SK-N-DZ (cell line): ENCODE measurements around the gene MLYCD.
A peak's percentile ranks its signal among the peaks of the same experiment; 100 is the strongest.

Experiments used
- DNase-seq: peaks from one replicate; pipeline ENCODE4 v3.0.0-alpha.2; 2015; ENCODE audit warnings: low spot score

The MLYCD gene

DNA sequence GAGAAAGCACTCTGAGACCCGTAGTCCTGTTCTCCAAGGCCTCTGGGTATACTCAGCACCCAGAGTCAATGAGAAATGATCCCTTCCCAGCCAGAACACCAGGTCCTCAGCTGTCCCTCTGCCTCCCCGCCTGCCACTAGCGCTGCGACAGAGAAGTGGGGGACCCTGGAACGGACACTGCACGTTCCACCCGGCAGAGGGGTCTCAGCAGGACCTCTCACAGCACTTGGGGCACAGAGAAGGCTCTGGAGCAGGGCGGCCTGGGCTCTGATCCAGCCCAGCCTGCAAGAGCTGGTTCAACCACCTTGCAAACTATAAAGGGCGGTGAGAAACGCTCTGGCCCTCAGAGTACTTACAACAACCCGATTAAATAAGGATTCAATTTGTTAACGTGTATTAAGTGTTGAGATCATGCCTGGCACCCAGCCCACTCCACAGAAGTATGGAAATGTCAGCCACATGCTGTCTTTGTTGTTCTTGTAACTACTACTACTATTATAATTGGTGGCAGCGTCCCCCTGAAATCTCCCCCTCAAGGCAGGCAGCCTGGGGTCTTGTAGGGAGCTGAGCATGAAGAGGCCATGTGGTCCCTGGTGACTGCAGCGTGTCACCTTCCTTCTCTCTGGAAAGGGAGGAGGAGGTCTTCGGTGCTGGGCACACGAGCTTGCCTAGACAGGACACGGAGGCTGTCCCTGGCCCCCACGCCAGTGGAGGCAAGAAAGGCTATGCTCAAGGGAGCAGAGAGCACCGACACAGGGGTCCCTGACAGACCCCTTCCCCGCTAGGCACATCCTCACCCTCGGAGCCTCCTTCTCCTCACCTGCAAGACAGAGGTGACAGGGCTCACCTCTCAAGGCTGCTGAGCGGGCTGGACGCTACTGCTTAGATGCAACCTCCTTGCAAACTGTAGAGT is 56.6 kb downstream of the MLYCD start:
- no peak for DNase-seq

DNA sequence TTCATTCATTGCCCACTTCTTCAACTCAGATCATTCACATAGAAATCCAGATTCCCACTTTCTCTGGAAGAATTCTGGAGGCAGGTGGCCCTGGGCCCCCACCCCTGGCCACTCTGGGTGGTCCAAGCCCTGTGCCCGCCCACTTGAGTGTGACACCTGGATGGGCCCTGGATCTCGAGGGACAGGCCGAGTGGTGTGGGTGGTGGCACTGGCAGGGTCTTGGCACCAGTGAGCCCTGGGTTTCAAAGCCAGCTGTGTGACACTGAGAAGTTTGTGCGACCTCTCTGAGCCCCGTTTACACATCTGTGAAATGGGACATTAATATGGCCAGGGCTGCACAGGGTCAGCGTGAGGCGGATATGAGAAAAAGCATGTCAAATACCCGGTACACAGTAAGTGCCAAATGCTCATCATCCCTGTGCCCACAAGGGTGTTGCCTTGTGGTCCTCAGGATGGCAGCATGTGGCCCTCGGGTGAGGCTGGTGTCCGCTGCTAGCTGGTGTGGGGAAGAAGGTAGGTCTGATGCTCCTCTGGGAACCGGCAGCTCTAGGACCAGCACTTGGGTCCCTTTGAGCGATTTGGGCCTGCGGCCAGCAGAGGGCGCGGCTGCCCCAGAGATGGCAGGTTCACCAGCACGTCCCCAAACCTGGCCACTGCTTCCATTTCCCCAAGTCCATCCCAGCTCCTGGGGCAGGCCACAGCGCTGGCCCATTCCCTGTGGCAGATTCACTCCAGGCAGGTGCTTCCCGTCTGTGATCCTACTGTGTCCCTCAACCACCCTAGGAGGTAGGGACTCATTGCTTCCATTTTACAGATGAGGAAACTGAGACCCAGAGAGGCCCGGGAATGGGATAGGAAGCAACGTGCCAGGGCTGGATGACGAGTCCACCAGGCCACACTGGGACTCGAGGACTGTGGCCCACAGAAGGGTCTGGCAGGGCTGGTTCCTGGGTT is 57.7 kb downstream of the MLYCD start:
- DNase-seq, result peak; percentile 82

DNA sequence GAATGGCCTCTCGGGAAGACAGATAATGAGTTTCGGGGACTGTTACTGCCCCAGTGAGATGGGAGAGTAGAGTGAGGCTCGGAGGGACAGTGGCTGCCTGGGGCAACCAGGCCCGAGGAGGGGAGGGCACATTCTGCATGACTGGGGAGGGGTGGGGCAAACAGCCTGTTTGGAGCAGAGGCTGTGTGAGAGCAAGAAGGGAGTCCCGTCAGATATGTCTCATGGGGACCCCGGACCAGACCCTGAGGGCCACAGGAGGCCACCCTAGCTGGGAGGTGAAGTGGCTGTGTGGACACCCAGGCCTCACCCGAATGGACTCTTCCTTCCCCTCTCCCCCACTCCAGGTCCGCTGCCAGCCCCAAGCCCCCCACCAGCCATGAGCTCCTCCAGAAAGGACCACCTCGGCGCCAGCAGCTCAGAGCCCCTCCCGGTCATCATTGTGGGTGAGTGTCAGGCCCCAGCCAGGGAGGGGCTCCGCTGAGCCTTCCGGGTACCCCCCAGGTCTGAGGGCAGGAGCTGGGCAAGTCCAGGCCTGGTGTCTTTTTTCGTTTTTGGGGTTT is 58.5 kb downstream of the MLYCD start:
- DNase-seq, result no peak

DNA sequence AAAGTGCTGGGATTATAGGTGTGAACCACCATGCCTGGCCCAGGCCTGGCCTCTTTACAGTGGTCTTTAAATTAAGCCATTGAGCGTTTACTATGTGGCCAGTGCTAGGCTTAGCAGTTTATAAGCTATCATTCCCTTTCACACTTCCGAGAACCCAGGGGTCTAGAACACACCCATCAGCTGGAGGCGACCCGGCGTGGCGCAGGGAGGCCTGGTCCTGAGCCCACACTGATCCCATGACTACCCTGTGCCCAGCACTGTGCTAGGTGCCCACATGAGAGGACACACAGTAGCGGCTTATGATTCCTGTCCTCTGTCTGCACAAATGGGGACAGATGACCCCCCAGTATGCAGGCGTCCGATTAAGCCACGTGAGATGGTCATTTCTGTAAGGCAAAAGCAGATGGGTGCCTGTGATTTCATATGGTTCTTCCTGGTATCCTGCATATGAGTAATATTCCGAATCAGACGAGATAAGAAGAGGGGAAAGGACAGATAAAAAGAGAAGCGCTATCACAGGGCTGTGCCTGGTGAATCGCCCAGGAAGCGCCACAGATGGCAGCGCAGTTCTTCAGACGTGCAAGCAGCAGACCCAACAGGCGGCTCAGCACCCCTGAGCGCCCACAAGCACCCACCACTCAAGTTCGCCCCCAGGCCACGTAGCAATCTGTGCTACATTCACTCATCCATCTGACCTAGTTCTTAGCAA is 59.4 kb downstream of the MLYCD start:
- DNase-seq, result no peak

DNA sequence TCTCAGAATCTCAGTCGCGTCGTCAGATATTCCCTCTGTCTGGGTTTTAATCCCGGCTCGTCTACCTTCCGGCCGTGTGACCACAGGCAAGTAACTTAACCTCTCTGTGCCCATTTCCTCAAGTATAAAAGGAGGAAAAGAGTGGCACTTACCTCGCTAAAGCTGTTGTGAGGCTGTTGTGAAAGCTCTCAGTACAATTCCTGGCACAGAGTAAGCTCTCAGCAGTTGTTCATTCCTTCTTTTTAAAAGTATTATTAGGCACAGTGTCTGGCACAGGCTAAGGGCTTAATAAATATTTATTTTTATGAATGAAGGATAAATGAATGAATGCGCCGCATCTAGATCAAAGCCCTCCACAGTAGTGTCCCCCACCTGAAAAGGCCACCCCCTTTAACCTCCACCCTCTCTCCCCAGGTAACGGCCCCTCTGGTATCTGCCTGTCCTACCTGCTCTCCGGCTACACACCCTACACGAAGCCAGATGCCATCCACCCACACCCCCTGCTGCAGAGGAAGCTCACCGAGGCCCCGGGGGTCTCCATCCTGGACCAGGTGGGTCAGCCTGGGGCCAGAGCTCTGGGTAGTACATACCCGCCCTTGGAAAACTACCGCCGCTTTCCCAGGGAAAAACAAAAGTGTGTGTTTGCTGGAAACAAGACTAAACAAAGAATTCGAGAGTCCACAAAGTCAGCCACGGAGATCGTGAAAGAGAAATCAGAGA is 60.1 kb downstream of the MLYCD start:
- no peak for DNase-seq

DNA sequence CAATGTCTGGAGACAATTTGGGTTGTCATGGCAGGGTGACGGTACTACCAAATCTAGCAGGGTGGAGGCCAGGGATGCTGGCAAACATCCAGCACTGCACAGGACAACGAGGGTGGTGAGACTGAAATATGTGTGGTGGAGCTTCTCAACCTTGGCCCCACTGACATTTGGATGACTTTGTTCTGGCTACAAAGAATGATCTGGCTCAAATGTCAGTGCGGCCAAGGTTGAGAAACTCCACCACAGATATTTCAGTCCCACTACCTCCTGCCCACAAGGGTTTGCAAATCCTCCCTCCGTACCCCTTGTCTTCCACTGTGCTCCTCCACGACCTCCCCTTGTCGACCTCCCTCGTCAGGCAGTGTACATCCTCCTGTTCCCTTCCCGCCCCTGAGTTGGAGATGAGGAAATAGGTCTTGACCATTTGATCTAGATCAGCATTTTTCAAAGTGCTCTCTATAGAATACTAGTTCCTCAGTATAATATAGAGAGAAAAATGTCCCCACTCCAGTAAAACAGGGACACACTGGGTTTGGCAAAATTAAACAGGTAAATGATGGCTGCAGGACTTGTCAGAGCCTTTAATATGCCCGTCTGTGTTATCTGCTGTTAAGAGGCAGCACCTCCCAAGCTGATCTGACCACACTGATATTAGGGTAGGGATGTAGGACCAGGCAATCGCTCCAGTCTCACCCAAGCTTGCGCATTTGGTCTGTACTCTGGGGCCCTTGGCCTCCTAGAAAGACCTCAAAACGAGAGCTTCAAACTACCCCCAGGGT is 60.9 kb downstream of the MLYCD start:
- DNase-seq, result no peak

DNA sequence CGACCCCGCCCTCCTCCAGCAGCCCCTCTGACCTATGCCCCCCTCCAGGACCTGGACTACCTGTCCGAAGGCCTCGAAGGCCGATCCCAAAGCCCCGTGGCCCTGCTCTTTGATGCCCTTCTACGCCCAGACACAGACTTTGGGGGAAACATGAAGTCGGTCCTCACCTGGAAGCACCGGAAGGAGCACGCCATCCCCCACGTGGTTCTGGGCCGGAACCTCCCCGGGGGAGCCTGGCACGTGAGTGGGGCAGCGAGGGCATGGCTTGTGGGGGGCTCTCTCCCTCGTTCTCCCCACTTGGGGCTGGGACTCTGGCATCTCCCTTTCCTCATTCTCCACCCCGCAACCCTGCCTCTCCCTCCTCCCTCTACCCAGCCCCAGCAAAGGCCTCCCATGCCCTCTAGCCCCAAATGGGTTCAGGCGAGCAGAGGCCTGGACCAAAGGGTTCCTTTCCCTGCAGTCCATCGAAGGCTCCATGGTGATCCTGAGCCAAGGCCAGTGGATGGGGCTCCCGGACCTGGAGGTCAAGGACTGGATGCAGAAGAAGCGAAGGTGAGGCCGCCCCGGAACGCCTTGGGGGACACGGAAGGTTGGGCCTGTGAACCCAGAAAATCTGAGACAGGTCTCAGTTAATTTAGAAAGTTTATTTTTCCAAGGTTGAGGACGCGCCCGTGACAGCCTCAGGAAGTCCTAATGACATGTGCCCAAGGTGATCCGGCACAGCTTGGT is 61.8 kb downstream of the MLYCD start:
- DNase-seq, result no peak

DNA sequence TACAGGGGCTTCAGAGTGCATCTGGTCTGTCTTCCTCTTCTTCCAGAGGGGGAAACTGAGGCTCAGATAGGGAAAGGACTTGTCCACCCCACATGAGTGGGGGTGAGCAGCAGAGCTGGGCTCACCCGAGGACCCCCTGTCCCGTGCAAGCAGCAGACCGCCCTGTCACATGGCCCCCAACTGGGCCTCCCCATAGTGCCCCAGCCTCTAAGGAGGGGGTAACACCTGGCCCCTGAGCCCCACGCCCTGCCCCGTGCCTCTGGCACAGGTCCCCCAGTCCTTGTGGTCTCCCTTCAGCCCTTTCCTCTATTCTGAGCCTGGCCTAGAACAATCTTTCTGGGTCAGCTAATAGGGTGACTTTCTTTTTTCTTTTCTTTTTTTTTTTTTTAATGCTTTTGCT is 62.7 kb downstream of the MLYCD start:
- no peak for DNase-seq

DNA sequence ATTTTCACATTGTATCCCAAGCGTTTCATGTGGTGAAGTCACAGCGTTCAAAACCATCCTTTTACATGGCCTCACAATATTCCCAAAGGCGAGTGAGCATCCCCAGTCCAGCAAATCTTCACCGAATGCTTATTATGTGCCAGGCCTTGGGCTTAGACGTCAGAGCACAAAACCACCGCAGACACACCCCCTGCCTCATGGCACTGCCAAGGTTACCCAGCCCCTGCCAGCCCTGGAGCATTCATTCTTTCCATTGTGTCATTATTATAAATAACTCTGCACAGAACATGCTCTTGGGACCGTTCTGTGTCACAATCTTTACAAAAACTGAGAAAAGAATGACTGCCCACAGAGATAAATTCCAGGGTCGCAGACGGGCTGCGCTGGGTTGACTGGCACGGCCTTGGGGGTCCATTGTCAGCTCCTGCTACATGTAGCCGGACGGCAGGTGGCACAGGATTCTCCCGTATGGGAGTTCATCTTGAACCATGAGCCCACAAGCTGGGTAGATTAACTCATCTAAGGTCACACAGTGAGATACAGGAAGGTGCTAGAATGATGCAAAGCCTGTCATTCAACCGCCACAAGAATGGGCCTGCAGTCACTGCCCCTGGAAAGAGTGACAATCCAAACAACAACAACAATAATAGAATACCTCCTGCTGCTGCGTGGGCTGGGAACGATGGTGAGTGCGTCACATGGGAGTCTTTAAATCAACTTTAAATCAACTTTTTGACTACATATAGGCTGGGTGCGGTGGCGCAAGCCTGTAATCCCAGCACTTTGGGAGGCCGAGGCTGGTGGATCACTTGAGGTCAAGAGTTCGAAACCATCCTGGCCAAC is 64.6 kb downstream of the MLYCD start:
- no peak for DNase-seq

DNA sequence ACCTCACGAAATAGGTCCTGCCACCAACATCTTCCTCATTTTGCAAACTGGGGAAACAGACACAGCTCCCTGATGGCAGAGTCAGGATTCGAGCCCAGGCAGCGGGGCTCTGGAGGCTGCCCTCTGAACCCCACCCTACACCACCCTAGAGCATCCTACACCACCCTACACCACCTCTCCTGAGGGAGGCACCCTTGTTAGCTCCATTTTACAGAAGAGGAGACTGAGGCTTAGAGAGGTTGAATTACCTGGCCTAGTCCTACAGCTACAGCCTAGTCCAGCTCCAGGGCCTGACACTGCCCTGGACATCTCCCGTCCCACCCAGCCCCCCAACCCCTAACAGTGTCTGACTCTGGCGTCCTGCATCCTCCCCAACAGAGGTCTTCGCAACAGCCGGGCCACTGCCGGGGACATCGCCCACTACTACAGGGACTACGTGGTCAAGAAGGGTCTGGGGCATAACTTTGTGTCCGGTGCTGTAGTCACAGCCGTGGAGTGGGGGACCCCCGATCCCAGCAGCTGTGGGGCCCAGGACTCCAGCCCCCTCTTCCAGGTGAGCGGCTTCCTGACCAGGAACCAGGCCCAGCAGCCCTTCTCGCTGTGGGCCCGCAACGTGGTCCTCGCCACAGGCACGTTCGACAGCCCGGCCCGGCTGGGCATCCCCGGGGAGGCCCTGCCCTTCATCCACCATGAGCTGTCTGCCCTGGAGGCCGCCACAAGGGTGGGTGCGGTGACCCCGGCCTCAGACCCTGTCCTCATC is 65.9 kb downstream of the MLYCD start:
- no peak for DNase-seq

DNA sequence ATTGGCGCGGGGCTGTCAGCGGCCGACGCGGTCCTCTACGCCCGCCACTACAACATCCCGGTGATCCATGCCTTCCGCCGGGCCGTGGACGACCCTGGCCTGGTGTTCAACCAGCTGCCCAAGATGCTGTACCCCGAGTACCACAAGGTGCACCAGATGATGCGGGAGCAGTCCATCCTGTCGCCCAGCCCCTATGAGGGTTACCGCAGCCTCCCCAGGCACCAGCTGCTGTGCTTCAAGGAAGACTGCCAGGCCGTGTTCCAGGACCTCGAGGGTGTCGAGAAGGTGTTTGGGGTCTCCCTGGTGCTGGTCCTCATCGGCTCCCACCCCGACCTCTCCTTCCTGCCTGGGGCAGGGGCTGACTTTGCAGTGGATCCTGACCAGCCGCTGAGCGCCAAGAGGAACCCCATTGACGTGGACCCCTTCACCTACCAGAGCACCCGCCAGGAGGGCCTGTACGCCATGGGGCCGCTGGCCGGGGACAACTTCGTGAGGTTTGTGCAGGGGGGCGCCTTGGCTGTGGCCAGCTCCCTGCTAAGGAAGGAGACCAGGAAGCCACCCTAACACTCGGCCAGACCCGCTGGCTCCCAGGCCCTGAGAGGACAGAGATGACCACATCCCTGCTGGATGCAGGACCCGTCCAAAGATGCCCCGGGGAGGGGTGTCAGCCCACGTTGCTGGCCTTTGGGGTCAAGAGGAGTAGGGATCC is 66.7 kb downstream of the MLYCD start:
- no peak for DNase-seq

DNA sequence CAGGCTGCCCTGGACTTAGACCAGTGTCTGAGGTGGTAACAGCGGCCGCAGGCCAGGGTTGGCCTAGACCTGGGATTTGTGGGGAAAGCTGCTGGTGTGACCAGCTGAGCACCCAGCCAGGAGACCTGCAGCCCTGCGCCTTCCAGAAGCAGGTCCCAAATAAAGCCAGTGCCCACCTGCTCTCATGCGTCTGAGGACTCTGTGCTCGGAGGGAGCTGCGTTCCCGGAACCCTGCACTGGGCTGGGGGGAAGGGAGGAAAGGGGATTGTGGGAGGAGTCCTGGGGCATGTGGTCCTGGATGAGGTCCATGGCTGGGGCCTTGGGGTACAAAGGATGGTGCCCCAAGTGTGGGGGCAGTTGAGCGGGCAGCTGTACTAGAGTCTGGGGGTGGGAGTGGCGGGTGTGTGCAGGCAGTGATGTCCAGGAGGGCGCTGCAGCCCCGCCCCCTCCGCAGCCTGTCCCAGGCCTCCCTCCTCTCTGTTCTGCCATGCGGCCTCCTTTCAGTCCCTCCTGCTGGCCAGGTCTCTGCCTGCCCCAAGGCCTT is 67.3 kb downstream of the MLYCD start:
- DNase-seq, result no peak

DNA sequence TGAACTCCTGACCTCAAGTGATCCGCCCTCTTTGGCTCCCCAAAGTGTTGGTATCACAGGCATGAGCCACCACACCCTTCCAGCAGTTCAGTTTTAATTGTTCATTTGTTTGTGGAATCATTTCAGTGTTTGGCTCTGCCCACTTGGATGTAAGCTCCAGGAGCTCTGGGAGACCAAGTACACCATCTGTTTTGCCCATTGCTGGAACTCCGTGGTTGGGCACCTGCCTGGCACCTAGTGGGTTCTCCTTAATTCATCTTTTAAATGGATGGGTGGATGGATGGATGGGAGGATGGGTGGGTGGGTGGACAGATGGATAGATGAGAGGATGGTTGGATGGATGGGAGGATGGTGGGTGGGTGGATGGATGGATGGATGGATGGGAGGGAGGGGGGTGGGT is 68.2 kb downstream of the MLYCD start:
- DNase-seq, result no peak

DNA sequence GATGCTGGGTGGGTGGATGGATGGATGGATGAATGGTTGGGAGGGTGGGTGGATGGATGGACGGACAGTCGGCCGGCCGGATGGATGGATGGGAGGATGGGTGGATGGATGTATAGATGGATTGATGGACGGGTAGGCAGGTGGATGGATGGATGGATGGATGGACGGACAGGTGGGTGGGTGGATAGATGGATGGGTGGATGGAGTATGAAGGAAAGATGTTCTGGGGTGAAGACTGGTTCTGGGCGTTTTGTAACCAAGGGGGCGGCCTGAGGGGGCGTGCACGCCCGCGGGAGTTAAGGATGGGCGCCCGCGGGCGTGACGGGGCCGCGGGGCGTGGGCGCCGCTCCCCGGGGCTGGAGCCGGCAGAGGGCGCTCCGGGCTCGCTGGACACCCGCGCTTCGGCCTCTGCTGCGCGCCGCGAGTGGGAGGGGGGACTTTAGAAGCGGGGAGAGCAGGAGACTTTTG is 69.0 kb downstream of the MLYCD start, which contains the start of gene NECAB2:
Gene NECAB2, plus strand, starts transcription at position 407 of the 468 bp plus-strand sequence. CDS start 405 bp downstream, outside the sequence.
- DNase-seq, result no peak

DNA sequence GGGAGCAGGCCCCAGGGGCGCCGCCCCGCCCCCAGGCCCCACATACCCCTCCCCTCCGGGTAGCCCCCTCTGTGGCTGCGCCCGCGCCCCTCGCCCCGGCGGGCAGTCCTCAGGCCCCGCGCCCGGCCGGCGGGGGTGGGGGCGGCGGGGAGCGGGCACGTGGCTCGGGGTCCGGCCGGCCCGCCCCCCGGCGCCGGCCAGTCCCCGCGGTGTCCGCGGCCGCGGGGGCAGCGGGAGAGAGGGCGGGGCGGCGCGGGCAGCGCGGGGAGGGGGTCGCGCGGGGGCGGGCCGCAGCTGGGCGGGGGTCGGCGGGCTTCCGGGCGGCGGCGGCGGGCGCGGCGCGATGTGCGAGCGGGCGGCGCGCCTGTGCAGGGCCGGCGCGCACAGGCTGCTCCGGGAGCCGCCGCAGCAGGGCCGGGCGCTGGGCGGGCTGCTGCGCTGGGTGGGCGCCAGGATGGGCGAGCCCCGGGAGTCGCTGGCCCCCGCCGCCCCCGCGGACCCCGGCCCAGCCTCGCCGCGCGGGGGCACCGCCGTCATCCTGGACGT is 69.5 kb downstream of the MLYCD start:
- DNase-seq, result no peak
